Fibroblast of lung (primary cell): ENCODE results near the gene KIRREL3. TPM values are rescaled to one million over a fixed set of nuclear protein-coding genes. Genes with fewer than 3 reads are reported as not detected.

ENCODE experiments used
- DNase-seq, 2 donors: peaks; one replicate each; pipeline versions ENCODE4 v3.0.0 to v3.0.0-alpha.2; 2010; ENCODE audit warnings: low read depth in 2 of 2
- H2AFZ ChIP-seq: 2 replicates; pipeline ENCODE4 v1.5.1; 2012; ENCODE audit warnings: low read length, control low read depth, inconsistent platforms
- H3K27ac ChIP-seq: 2 replicates; pipeline ENCODE4 v1.5.1; 2011; ENCODE audit warnings: low read length, control low read depth; ENCODE audit not compliant: insufficient read depth
- H3K27me3 ChIP-seq: 2 replicates; pipeline ENCODE4 v1.5.1; 2011; ENCODE audit warnings: mild to moderate bottlenecking, low read length; ENCODE audit not compliant: control insufficient read depth, insufficient read depth
- H3K36me3 ChIP-seq: 2 replicates; pipeline ENCODE4 v1.5.1; 2011; ENCODE audit warnings: low read length; ENCODE audit not compliant: control insufficient read depth, insufficient read depth
- H3K4me1 ChIP-seq: 2 replicates; pipeline ENCODE4 v1.5.1; 2011; ENCODE audit warnings: low read length; ENCODE audit not compliant: control insufficient read depth, insufficient read depth; ENCODE audit errors: extremely low read depth
- H3K4me2 ChIP-seq: 2 replicates; pipeline ENCODE4 v1.5.1; 2011; ENCODE audit warnings: low read length, control low read depth; ENCODE audit not compliant: insufficient read depth; ENCODE audit errors: extremely low read depth
- H3K4me3 ChIP-seq, 4 experiments: fragments of 200-600 bp in 1 of 4; sonication (generic) in 1 of 4; replicated peaks in 1 of 4; 2 replicates each; pipeline ENCODE4 v1.5.1; 2011 to 2016; ENCODE audit warnings: low read length in 4 of 4, low read depth in 3 of 4, mild to moderate bottlenecking in 3 of 4, control low read depth in 2 of 4, inconsistent platforms in 1 of 4, mixed read lengths in 1 of 4; ENCODE audit not compliant: insufficient read depth in 1 of 4; ENCODE audit errors: control extremely low read depth in 1 of 4
- H3K79me2 ChIP-seq: 2 replicates; pipeline ENCODE4 v1.5.1; 2012; ENCODE audit warnings: mild to moderate bottlenecking, low read length, inconsistent platforms; ENCODE audit not compliant: control insufficient read depth, insufficient read depth
- H3K9ac ChIP-seq: 2 replicates; pipeline ENCODE4 v1.5.1; 2011; ENCODE audit warnings: mild to moderate bottlenecking, low read length, control low read depth; ENCODE audit not compliant: insufficient read depth
- H3K9me3 ChIP-seq: 2 replicates; pipeline ENCODE4 v1.5.1; 2012; ENCODE audit warnings: low read depth, low read length; ENCODE audit not compliant: control insufficient read depth, insufficient read depth
- H4K20me1 ChIP-seq: 2 replicates; pipeline ENCODE4 v1.5.1; 2011; ENCODE audit warnings: low read length; ENCODE audit not compliant: control insufficient read depth, insufficient read depth; ENCODE audit errors: extremely low read depth
- EZH2 ChIP-seq: IDR thresholded peaks from 2 replicates; pipeline ENCODE4 v1.5.1; 2012; ENCODE audit warnings: low read length, control low read depth, mild to moderate bottlenecking; ENCODE audit errors: missing control alignments
- polyA plus RNA-seq, 2 donors: library from polyadenylated mRNA; depleted of rRNA in 1 of 2; stranded (reverse) in 1 of 2; unstranded in 1 of 2; fragments of >200 nt; gene quantifications; 2 replicates each; pipeline ENCODE4 v1.2.1, GENCODE V29; 2011 to 2012; ENCODE audit warnings: missing spikeins in 1 of 2
- total RNA-seq: library from RNA; depleted of rRNA; stranded (reverse); fragments of >200 nt; gene quantifications from 2 replicates; pipeline ENCODE4 v1.2.1, GENCODE V29; 2014
- TF ChIP-seq, protein P1 (sequence below), 2 donors: IDR thresholded peaks in 1 of 2; conservative IDR thresholded peaks in 1 of 2; 1 replicate in 1 of 2; 2 replicates in 1 of 2; pipeline ENCODE4 v1.5.1; 2011 to 2012; ENCODE audit warnings: low read length in 2 of 2, control low read depth in 1 of 2, inconsistent platforms in 1 of 2, low read depth in 1 of 2, mild to moderate bottlenecking in 1 of 2

KIRREL3 gene
- total and polyA plus RNA-seq, 2 donors (not counting 1 experiment from before 2014, with no cell fraction given), result 2.8 to 6.1 TPM

DNA sequence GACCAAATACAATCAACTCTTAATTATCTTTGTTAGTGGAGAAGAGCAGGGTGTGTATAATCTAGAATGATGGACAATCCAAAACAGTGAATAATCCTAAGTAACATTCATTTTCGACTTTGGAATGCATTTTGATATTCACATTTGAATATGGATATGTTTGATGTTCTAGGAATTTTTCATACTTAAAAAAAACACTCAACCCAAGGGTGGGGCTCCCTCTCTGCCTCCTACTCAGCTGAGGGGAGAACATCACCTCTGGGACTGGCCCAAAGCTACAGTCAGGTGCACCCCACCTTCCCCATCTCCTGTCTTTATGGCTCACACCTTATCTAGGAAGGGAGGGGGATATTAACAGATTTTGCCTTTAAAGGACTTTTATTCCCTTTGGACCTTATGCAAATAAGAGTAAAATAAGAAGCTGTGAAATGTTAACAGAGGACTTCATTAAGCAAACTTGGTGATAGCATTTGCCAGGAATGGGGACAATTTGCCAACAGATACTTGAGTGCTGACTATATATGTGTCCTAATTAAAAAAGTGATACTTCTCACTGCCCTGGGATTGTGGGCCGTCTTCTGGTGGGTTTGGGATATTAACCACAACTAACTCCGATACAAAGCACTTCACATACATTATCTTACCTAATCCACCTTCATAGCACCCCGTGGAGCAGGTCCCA lies 458.1 kb downstream of the KIRREL3 start:
- Histone ChIP-seq H3K27me3 (peaks cover 8% of the 10 kb centered on the region), H3K36me3 (no peaks in the 10 kb centered on the region), H2AFZ (no peak overlapping the region), H3K27ac (no peak overlapping the region), H3K9me3 (no peaks in the 10 kb centered on the region), H3K4me2 (no peak overlapping the region), H3K4me3 (no peak overlapping the region), H4K20me1 (no peaks in the 10 kb centered on the region), H3K9ac (no peak overlapping the region), H3K4me1 (no peaks in the 10 kb centered on the region), H3K79me2 (no peaks in the 10 kb centered on the region)
- TF ChIP-seq EZH2, result no peak
- TF ChIP-seq, protein P1, sequence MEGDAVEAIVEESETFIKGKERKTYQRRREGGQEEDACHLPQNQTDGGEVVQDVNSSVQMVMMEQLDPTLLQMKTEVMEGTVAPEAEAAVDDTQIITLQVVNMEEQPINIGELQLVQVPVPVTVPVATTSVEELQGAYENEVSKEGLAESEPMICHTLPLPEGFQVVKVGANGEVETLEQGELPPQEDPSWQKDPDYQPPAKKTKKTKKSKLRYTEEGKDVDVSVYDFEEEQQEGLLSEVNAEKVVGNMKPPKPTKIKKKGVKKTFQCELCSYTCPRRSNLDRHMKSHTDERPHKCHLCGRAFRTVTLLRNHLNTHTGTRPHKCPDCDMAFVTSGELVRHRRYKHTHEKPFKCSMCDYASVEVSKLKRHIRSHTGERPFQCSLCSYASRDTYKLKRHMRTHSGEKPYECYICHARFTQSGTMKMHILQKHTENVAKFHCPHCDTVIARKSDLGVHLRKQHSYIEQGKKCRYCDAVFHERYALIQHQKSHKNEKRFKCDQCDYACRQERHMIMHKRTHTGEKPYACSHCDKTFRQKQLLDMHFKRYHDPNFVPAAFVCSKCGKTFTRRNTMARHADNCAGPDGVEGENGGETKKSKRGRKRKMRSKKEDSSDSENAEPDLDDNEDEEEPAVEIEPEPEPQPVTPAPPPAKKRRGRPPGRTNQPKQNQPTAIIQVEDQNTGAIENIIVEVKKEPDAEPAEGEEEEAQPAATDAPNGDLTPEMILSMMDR (conservative IDR thresholded peaks at IDR 0.05 in 1 of 2, IDR thresholded peaks at IDR 0.05 in 1 of 2; ENCODE audit: low read depth in 1 of 2, low read length in 2 of 2), result no peak
- peak in 1 of 2 donors; percentile 45 for DNase-seq

- Histone ChIP-seq H3K4me2 (no peak overlapping the region), H2AFZ (no peak overlapping the region), H3K4me3 (no peak overlapping the region), H3K27ac (no peak overlapping the region), H3K79me2 (no peaks in the 10 kb centered on the region), H3K4me1 (no peaks in the 10 kb centered on the region), H3K9ac (no peak overlapping the region), H3K27me3 (peaks cover 4% of the 10 kb centered on the region), H4K20me1 (no peaks in the 10 kb centered on the region), H3K9me3 (no peaks in the 10 kb centered on the region), H3K36me3 (no peaks in the 10 kb centered on the region)
- TF ChIP-seq, protein P1 (conservative IDR thresholded peaks at IDR 0.05 in 1 of 2, IDR thresholded peaks at IDR 0.05 in 1 of 2; ENCODE audit: low read depth in 1 of 2, low read length in 2 of 2), result no peak
- no peak for TF ChIP-seq EZH2
- DNase-seq, result no peak
These were observed 462.5 kb downstream of the KIRREL3 start for GRCh38 chr11:126538071-126538470.

DNA sequence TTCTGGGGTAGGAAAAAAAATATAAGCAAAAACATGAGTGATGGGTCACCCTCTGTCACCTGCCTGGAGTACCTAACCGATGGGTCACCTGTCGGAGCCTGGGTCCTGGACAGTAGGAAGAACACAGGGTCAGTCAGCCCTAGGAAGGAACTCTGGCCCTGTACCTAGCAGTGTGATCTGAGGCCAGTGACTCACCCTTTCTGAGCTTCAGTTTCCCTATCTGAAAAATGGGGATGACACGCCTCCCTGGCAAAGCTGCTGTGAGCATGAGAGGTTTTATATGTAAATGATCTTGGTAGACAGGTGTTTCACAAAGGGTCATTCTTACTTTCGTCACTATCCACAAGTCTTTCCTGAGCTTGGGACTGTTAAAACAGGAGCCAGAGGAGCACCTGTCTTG lies 463.1 kb downstream of the KIRREL3 start:
- H3K4me1 ChIP-seq, result no peaks in the 10 kb centered on the region
- no peaks in the 10 kb centered on the region for H3K79me2 ChIP-seq
- no peaks in the 10 kb centered on the region for H3K9me3 ChIP-seq
- no peak overlapping the region for H3K4me3 ChIP-seq
- peaks cover 4% of the 10 kb centered on the region for H3K27me3 ChIP-seq
- H3K4me2 ChIP-seq, result no peak overlapping the region
- H3K27ac ChIP-seq, result no peak overlapping the region
- no peaks in the 10 kb centered on the region for H3K36me3 ChIP-seq
- DNase-seq, result no peak
- H4K20me1 ChIP-seq, result no peaks in the 10 kb centered on the region
- H3K9ac ChIP-seq, result no peak overlapping the region
- no peak overlapping the region for H2AFZ ChIP-seq
- no peak for TF ChIP-seq EZH2
- TF ChIP-seq, protein P1 (conservative IDR thresholded peaks at IDR 0.05 in 1 of 2, IDR thresholded peaks at IDR 0.05 in 1 of 2; ENCODE audit: low read depth in 1 of 2, low read length in 2 of 2), result no peak
